HG03457 (cell line): Measurements from ENCODE around the gene APBA1.
A peak's percentile ranks its signal among the peaks of the same experiment; 100 is the strongest.

ENCODE experiments used
- ATAC-seq: cut with Tn5 transposase; IDR thresholded peaks from one replicate; pipeline ENCODE4 v1.9.1; 2021; ENCODE audit warnings: moderate number of reproducible peaks; ENCODE audit not compliant: unreplicated experiment

APBA1 gene

DNA sequence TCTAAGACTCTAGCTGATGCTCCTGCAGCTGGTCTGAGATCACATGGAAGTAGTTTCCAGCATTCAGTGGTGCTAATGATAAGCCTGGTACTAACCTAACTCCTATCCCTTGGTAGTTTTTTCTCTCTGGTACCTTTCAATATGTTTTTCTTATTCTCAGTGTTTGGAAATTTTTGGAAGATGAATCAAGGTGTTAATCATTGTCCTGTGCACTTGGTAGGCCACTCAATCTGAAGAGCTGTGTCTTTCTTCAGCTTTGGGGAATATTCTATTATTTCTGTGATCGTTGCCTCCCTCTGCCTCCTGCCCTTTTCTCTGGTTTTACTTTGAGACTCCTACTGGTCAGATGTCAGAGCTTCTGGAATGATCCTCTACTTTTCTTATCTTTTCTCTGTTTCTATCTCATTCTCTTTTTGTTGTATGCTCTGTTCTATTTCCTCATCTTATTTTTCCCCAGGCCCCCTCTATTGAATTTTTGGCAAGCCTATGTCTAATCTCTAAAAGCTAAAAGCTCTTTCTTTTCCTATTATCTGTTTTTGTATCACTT is 136.8 kb downstream of the APBA1 start:
- no peak for ATAC-seq

GRCh38 chr9:69532396-69532795 is 139.8 kb downstream of the APBA1 start:
- ATAC-seq, result no peak

- no peak for ATAC-seq
These were observed 144.7 kb downstream of the APBA1 start for GRCh38 chr9:69527454-69527853.

- ATAC-seq, result no peak
These were observed 145.5 kb downstream of the APBA1 start for GRCh38 chr9:69526699-69527098.

- ATAC-seq, result peak; percentile 81
These were observed 152.5 kb downstream of the APBA1 start for GRCh38 chr9:69519470-69520240.

DNA sequence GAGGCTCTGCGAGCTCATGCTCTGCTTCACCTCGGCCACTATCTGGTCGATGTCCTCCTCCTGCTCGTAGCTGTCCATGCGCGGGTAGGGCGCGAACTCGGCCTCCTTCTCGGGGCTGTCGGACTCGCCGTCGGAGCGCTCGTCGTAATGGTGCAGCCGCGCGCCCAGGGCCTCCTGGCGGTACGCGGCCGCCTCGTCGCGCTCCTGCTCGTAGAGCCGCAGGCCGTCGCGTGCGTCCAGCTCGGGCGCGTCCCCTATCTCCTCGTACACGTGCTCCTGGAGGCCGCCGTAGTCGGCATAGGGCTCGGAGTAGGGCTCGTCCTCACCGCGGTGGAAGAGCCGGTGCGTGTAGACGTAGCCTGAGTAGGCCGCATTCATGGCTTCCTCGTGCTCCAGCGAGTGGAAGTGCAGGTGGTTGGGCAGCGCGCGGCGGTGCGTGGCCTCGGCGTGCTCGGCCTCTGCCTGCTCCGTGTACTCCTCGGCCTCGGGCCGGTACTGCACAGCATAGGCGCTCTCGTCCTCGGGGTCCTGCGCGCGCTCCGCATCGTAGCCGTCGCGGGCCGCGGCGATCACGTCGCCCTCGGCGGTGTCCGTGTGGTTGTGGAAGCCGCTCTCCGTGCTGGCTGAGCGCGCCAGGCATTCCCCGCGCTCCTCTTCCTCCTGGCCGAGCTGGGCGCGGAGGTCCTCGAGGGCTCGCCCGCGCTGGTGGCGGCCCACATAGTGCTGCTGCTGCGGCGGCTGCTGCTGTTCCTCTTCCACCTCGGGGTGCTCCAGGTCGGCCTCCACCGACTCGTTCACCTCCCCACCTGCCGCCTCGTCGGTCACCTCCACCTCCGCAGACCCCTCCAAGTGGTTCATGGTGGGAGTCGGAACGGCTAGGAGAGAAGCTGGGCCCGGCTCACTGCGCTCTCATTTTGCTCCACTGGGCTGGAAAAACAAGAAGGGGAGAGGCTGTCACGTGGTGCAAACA is 155.5 kb downstream of the APBA1 start:
- ATAC-seq, result no peak

GRCh38 chr9:69515810-69516209 is 156.4 kb downstream of the APBA1 start:
- ATAC-seq, result no peak

DNA sequence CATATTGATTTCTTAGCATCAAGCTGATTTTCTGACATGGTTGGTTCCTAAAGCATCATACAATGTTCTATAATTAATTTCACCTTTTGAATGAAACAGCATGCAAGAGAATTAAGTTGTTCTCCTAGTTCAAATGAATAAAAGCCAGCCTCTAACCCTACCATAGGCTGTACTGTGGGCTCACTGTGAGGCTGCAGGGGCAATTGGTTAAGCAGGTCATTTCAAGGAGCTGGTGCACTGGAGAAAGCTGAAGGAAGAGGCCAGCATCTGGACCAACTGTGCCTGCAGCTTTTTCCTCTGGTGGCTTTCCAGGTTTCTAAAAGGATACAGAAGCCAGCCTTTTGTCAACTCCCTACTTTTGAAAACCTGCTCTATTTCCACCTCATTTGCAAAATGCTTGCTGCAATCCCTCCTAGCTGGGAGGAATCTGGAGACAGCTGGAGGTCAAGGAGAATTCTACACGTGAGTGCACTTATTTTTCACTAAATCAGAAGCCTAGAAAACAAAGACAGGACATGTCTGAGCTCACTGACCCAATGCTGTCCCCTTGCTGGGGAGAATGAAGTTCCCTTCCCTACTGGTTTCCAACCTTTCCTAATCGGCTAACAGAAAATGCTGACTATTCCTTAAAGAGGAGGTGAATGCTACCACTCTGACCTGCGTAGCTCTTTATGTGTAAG is 158.9 kb downstream of the APBA1 start:
- ATAC-seq, result no peak

GRCh38 chr9:69504058-69504457 is 168.1 kb downstream of the APBA1 start:
- ATAC-seq, result no peak

DNA sequence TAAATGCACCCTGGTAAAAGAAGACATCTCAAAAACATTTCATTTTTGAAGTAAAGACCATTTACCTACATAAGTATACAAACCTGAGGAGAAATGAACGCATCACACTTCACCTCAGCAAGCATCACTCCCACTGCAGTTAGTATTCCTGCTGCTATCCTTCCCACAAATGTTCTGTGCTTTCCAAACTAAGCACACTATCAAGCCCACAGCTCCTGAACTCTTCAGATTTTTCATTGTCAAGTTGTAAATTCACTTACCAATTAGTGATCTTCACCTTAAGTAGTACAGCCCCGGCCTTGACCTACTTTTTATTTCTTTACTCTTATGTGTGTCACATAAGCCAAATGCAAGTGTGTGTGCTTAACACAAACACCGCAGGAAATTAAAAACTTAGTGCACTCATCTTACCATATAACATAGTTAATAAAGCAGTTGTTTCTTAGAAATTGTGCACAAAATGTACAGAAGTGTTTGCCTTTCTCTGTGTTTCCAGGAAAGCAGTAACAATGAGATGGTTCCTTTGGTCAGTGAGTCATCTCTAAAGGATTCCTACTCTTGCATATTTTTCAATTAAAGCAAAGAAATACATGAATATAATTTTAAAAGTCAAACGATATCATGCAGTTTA is 169.4 kb downstream of the APBA1 start:
- no peak for ATAC-seq

- no peak for ATAC-seq
These were observed 171.3 kb downstream of the APBA1 start for GRCh38 chr9:69500896-69501295.

GRCh38 chr9:69499959-69500358 is 172.2 kb downstream of the APBA1 start:
- no peak for ATAC-seq

DNA sequence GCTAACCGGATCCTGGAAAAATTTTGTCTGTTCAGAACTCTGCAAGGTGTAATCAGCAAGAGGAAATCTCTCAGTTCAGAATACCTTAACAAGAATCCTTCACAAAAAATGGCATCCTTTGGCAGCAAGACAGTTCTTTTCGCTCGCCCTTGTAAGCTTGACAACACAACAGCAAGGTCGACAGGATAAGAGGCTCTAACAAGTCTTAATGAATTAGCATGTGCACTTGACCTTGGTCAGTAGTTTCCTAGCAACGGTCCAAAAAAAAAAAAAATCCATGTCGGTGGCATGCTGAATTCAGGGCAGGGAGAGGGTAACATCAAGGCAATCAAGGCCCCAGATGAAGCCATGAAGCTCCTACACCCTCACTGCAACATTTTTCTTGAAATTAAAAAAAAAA is 172.8 kb downstream of the APBA1 start:
- no peak for ATAC-seq

DNA sequence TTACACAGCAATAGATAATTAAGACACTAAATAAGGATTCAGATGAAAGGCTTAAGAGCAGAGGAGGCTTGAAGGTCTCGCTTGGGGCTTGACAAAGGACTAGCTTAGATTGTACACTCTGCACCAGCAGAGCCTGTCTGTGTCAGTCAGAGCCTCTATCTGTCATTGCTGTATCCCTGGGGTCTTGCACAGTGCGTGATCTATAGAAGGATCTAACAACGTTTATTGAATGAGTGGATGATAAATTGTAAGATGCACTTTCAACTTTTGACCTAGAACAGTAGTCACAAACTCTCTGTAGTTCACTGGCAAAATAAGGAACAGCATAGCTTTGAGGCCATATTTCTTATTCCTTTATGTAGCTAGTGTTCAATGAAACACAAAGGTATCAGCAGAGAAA is 173.7 kb downstream of the APBA1 start:
- no peak for ATAC-seq

GRCh38 chr9:69497816-69498215 is 174.4 kb downstream of the APBA1 start:
- no peak for ATAC-seq

GRCh38 chr9:69496846-69497450 is 175.2 kb downstream of the APBA1 start:
- no peak for ATAC-seq

DNA sequence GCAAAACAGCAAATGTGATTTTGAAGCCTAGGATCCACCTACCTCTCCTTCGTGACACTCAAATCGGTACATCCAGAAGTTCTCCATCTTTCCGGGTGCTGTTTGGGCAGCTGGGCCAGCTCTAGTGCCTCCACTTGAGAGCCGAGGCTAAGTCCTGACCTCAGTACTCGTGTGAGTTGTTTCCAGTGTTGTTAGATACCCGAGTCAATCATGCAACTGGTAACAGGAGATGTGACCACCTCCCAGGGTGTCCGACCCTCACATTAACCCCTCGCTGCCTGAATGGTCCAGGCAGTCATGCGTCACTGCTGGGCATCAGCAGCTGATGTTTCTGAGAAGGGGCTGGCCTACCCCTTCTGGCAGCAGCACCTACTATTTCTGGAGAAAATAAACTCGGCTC is 176.9 kb downstream of the APBA1 start:
- ATAC-seq, result no peak

GRCh38 chr9:69494763-69495162 is 177.4 kb downstream of the APBA1 start:
- ATAC-seq, result no peak

DNA sequence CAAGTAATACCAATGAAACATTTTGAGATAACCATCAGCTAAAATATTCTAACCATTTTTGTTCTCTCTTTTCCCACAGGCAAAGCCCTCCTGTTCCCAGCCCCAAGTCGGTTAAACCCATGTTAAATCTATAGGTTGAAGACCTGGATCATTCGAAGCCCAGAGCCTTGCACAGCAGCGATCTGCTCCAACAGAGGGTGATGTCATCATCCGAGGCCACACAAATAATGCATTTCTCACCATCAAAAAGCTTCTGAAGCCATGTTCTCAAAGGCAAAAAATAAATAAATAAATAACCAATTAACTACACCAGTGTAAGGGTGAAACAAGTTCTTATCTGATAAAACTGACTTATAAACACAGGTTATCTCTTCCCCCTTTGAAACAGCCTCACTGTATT is 178.0 kb downstream of the APBA1 start:
- no peak for ATAC-seq

DNA sequence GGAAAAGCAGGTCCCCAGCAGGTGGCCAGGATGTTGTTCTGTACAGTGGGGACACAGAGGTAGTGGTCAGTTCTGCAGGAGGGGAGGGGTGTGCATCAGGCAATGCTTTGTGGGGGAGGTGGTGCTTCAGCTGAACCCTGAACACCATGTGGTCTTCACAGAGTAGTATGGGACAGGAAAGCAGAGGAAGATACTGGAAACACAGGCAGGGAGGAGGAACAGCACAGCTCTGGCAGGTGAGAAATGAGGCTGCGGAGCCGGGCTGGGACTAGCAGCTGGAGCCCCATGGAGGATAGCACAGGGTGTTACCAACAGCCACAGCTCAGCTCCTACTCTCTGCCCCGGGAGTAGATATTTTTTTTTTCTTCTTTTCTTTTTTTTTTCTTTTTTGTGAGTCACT is 185.7 kb downstream of the APBA1 start:
- ATAC-seq, result no peak
